HL-60/S4 treated with phorbol 12-myristate 13-acetate at 8.2 ng/mL for 4 days and 3 days (cell line): ENCODE results near the gene MC1R.
"Not testable (repeated sequence)": the region's sequence is repeated elsewhere in the genome, so short reads cannot be mapped to it uniquely, and the experiment has no call there.

Source experiments
- in situ Hi-C: fragments of 300-500 bp; cut with MboI; formaldehyde crosslinking; loops from 2 replicates; pipeline ENCODE4 v1.15.0; 2022; ENCODE audit warnings: low sequenced_read_pairs

Gene MC1R

GRCh38 chr16:89918453-89919347 is at the start of gene MC1R:
Gene MC1R (plus strand): TSS chr16:89918862. CDS start chr16:89919259, 397 bp downstream.
- in situ Hi-C loops: no loop called here

GRCh38 chr16:89869911-89870310 is 48.8 kb upstream of the MC1R start:
- in situ Hi-C loops: no loop called here

- in situ Hi-C loops: no loop called here
These were observed 48.2 kb upstream of the MC1R start for GRCh38 chr16:89870440-89870839.

- in situ Hi-C loops: no loop called here
These were observed 46.8 kb upstream of the MC1R start for GRCh38 chr16:89871895-89872294.

GRCh38 chr16:89873109-89873971 is 45.3 kb upstream of the MC1R start, which contains the start of gene TCF25:
Gene TCF25 (plus strand): TSS chr16:89873592. CDS start chr16:89873668, 76 bp downstream.
- in situ Hi-C loops: no loop called here

- in situ Hi-C loops: no loop called here
These were observed 44.5 kb upstream of the MC1R start for GRCh38 chr16:89873972-89874689.

- in situ Hi-C loops: not testable (repeated sequence)
These were observed 39.5 kb upstream of the MC1R start for GRCh38 chr16:89879123-89879522.

GRCh38 chr16:89880477-89881367 is 37.9 kb upstream of the MC1R start:
- in situ Hi-C loops: no loop called here

GRCh38 chr16:89881368-89881730 is 37.3 kb upstream of the MC1R start:
- in situ Hi-C loops: no loop called here

GRCh38 chr16:89883346-89884040 is 35.2 kb upstream of the MC1R start:
- in situ Hi-C loops: no loop called here

- in situ Hi-C loops: no loop called here
These were observed 34.6 kb upstream of the MC1R start for GRCh38 chr16:89884041-89884421.

- in situ Hi-C loops: no loop called here
These were observed 31.4 kb upstream of the MC1R start for GRCh38 chr16:89887243-89887642.

GRCh38 chr16:89890200-89890599 is 28.5 kb upstream of the MC1R start:
- in situ Hi-C loops: no loop called here

GRCh38 chr16:89890886-89891657 is 27.6 kb upstream of the MC1R start:
- in situ Hi-C loops: no loop called here

GRCh38 chr16:89892055-89892630 is 26.5 kb upstream of the MC1R start:
- in situ Hi-C loops: no loop called here

- in situ Hi-C loops: no loop called here
These were observed 26.0 kb upstream of the MC1R start for GRCh38 chr16:89892635-89893034.

GRCh38 chr16:89893642-89894548 is 24.8 kb upstream of the MC1R start:
- in situ Hi-C loops: no loop called here
